Esophagus squamous epithelium (tissue), 4 donors: ENCODE results near the gene MYL2.

ENCODE experiments used
- POLR2A ChIP-seq, 4 donors: fragments of 450-650 bp; IDR thresholded peaks; one replicate each; pipeline ENCODE4 v1.6.1; 2017; ENCODE audit warnings: antibody characterized with exemption in 4 of 4, mild to moderate bottlenecking in 4 of 4, moderate library complexity in 3 of 4
- TF ChIP-seq, protein P1 (sequence below), 6 experiments: fragments of 450-650 bp in 4 of 6; fragments of 200-600 bp in 2 of 6; sonication (generic) in 2 of 6; IDR thresholded peaks; one replicate each; pipeline ENCODE4 v1.5.1; 2016 to 2019; ENCODE audit warnings: antibody characterized with exemption in 6 of 6, mild to moderate bottlenecking in 4 of 6, moderate library complexity in 4 of 6

- TF ChIP-seq, protein P1, sequence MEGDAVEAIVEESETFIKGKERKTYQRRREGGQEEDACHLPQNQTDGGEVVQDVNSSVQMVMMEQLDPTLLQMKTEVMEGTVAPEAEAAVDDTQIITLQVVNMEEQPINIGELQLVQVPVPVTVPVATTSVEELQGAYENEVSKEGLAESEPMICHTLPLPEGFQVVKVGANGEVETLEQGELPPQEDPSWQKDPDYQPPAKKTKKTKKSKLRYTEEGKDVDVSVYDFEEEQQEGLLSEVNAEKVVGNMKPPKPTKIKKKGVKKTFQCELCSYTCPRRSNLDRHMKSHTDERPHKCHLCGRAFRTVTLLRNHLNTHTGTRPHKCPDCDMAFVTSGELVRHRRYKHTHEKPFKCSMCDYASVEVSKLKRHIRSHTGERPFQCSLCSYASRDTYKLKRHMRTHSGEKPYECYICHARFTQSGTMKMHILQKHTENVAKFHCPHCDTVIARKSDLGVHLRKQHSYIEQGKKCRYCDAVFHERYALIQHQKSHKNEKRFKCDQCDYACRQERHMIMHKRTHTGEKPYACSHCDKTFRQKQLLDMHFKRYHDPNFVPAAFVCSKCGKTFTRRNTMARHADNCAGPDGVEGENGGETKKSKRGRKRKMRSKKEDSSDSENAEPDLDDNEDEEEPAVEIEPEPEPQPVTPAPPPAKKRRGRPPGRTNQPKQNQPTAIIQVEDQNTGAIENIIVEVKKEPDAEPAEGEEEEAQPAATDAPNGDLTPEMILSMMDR (IDR thresholded peaks at IDR 0.05), result no peak
- TF ChIP-seq POLR2A (IDR thresholded peaks at IDR 0.05), result no peak
Observed at GRCh38 chr12:110927546-110927945, 7.2 kb upstream of the MYL2 start.
